Measurements from ENCODE around the gene POLR2H. TPM values are rescaled to one million over a fixed set of nuclear protein-coding genes. Genes with fewer than 3 reads are reported as not detected.
A peak's percentile ranks its signal among the peaks of the same experiment; 100 is the strongest.

Gene POLR2H
- polyA plus RNA-seq, 1 donor (not counting 4 experiments of a cell fraction or from before 2014, with no cell fraction given), result 202 TPM

- Histone ChIP-seq H4K20me1 (ENCODE audit: control insufficient read depth, extremely low read depth, insufficient read depth, low read length) (peaks cover 14% of the 10 kb centered on the region), H3K36me3 (ENCODE audit: control insufficient read depth in 2 of 2, extremely low read depth in 1 of 2, insufficient read depth in 2 of 2, low read length in 2 of 2) (peaks cover 75 to 77% of the 10 kb centered on the region in 2 experiments), H3K27ac (ENCODE audit: control insufficient read depth, insufficient read depth, low read length) (no peak overlapping the region), H3K4me2 (ENCODE audit: control insufficient read depth, extremely low read depth, insufficient read depth, low read depth, low read length) (no peak overlapping the region), H3K79me2 (ENCODE audit: control insufficient read depth, insufficient read depth, low read length) (peaks cover 57% of the 10 kb centered on the region), H2AFZ (ENCODE audit: control insufficient read depth, low read length) (no peak overlapping the region), H3K9me3 (ENCODE audit: control insufficient read depth, low read depth, low read length) (no peaks in the 10 kb centered on the region), H3K4me3 (ENCODE audit: control insufficient read depth in 2 of 3, extremely low read depth in 1 of 3, insufficient read depth in 2 of 3, low read depth in 1 of 3, low read length in 3 of 3) (no peak overlapping the region), H3K9ac (ENCODE audit: control insufficient read depth, extremely low read depth, insufficient read depth, low read length) (no peak overlapping the region), H3K4me1 (ENCODE audit: control insufficient read depth, extremely low read depth, insufficient read depth, low read length) (peaks cover 27% of the 10 kb centered on the region), H3K9me1 (ENCODE audit: control insufficient read depth, extremely low read depth, insufficient read depth, low read length) (peaks cover 2% of the 10 kb centered on the region), H3K27me3 (ENCODE audit: control insufficient read depth, extremely low read depth, insufficient read depth, low read length) (no peaks in the 10 kb centered on the region)
- DNase-seq (ENCODE audit: low read depth, low spot score), result no peak
- FAIRE-seq, result no peak
- dilution Hi-C loops (cut with MboI; ENCODE audit: extremely low pct_ligation_motif_present, low sequenced_read_pairs), result no loop called here
- TF ChIP-seq EZH2 (IDR thresholded peaks at IDR 0.05; ENCODE audit: low read length) (no peak), CTCF (optimal IDR thresholded peaks at IDR 0.05 in 1 of 3, IDR thresholded peaks at IDR 0.05 in 1 of 3, conservative IDR thresholded peaks at IDR 0.05 in 1 of 3; ENCODE audit: extremely low read depth in 1 of 3, insufficient read depth in 2 of 3, low read length in 3 of 3) (no peak)
These were observed 33.0 kb upstream of the POLR2H start for GRCh38 chr3:184328516-184328915.

- Histone ChIP-seq H3K4me2 (ENCODE audit: control insufficient read depth, extremely low read depth, insufficient read depth, low read depth, low read length) (peak overlapping the region; percentile 73), H4K20me1 (ENCODE audit: control insufficient read depth, extremely low read depth, insufficient read depth, low read length) (peaks cover 14% of the 10 kb centered on the region), H2AFZ (ENCODE audit: control insufficient read depth, low read length) (no peak overlapping the region), H3K9ac (ENCODE audit: control insufficient read depth, extremely low read depth, insufficient read depth, low read length) (peak overlapping the region; percentile 64), H3K36me3 (ENCODE audit: control insufficient read depth in 2 of 2, extremely low read depth in 1 of 2, insufficient read depth in 2 of 2, low read length in 2 of 2) (peaks cover 53 to 59% of the 10 kb centered on the region in 2 experiments), H3K4me3 (ENCODE audit: control insufficient read depth in 2 of 3, extremely low read depth in 1 of 3, insufficient read depth in 2 of 3, low read depth in 1 of 3, low read length in 3 of 3) (peak overlapping the region in 2 of 3 experiments; percentile 4 to 28), H3K9me3 (ENCODE audit: control insufficient read depth, low read depth, low read length) (no peaks in the 10 kb centered on the region), H3K79me2 (ENCODE audit: control insufficient read depth, insufficient read depth, low read length) (peaks cover 30% of the 10 kb centered on the region), H3K27me3 (ENCODE audit: control insufficient read depth, extremely low read depth, insufficient read depth, low read length) (no peaks in the 10 kb centered on the region), H3K9me1 (ENCODE audit: control insufficient read depth, extremely low read depth, insufficient read depth, low read length) (peaks cover 3% of the 10 kb centered on the region), H3K4me1 (ENCODE audit: control insufficient read depth, extremely low read depth, insufficient read depth, low read length) (peaks cover 62% of the 10 kb centered on the region), H3K27ac (ENCODE audit: control insufficient read depth, insufficient read depth, low read length) (peak overlapping the region; percentile 85)
- FAIRE-seq (peak; percentile 98), DNase-seq (ENCODE audit: low read depth, low spot score) (peak; percentile 70)
- dilution Hi-C loops (cut with MboI; ENCODE audit: extremely low pct_ligation_motif_present, low sequenced_read_pairs), result no loop called here
- TF ChIP-seq EZH2 (IDR thresholded peaks at IDR 0.05; ENCODE audit: low read length) (no peak), CTCF (optimal IDR thresholded peaks at IDR 0.05 in 1 of 3, IDR thresholded peaks at IDR 0.05 in 1 of 3, conservative IDR thresholded peaks at IDR 0.05 in 1 of 3; ENCODE audit: extremely low read depth in 1 of 3, insufficient read depth in 2 of 3, low read length in 3 of 3) (no peak)
These were observed 29.0 kb upstream of the POLR2H start for GRCh38 chr3:184332370-184333090.
